Tibial artery (tissue), 4 donors: ENCODE results near the gene RABGAP1.
A peak's percentile ranks its signal among the peaks of the same experiment; 100 is the strongest.

ENCODE experiments used
- DNase-seq, 2 donors: peaks; one replicate each; pipeline ENCODE4 v3.0.0-alpha.2; 2019
- H3K27ac ChIP-seq, 2 donors: fragments of 200-600 bp; sonication (generic) in 1 of 2; 1 replicate in 1 of 2; 2 replicates in 1 of 2; pipeline ENCODE4 v1.5.1; 2018 to 2019; ENCODE audit warnings: mild to moderate bottlenecking in 1 of 2
- H3K27me3 ChIP-seq, 2 donors: fragments of 200-600 bp; sonication (generic) in 1 of 2; one replicate each; pipeline versions ENCODE4 v1.5.1 to v1.6.0; 2016 to 2019
- H3K36me3 ChIP-seq, 3 donors: fragments of 200-600 bp; sonication (generic) in 2 of 3; one replicate each; pipeline ENCODE4 v1.5.1; 2016 to 2019; ENCODE audit warnings: mild to moderate bottlenecking in 2 of 3
- H3K4me1 ChIP-seq, 4 donors: fragments of 200-600 bp; sonication (generic) in 2 of 4; 1 replicate in 3 of 4; 2 replicates in 1 of 4; pipeline ENCODE4 v1.5.1; 2016 to 2019
- H3K4me3 ChIP-seq, 2 donors: fragments of 200-600 bp; sonication (generic) in 1 of 2; 1 replicate in 1 of 2; 2 replicates in 1 of 2; pipeline ENCODE4 v1.5.1; 2018 to 2019; ENCODE audit warnings: mild to moderate bottlenecking in 2 of 2
- H3K9me3 ChIP-seq, 3 donors: fragments of 200-600 bp; sonication (generic) in 1 of 3; one replicate each; pipeline ENCODE4 v1.5.1; 2016 to 2019
- CTCF ChIP-seq, 2 experiments: fragments of 200-600 bp in 1 of 2; fragments of 450-650 bp in 1 of 2; IDR thresholded peaks; one replicate each; pipeline ENCODE4 v1.5.1; 2017 to 2019; ENCODE audit warnings: antibody characterized with exemption in 2 of 2, mild to moderate bottlenecking in 1 of 2, moderate library complexity in 1 of 2
- intact Hi-C: fragments of 100-400 bp; cut with DNase I; formaldehyde crosslinking; loops from one replicate; pipeline ENCODE4 v1.15.0; 2023; ENCODE audit warnings: low total_unique reads

Gene RABGAP1

GRCh38 chr9:122912671-122912963, 28.2 kb upstream of the RABGAP1 start:
- H3K27me3 ChIP-seq: no peaks in the 10 kb centered on the region
- H3K27ac ChIP-seq: peak overlapping the region; percentile 70 to 73
- intact Hi-C loops: no loop called here
- H3K9me3 ChIP-seq: no peaks in the 10 kb centered on the region
- H3K4me1 ChIP-seq: peaks cover 0 to 17% (median 16%) of the 10 kb centered on the region in 4 donors
- DNase-seq: no peak
- no peak for TF ChIP-seq CTCF (IDR thresholded peaks at IDR 0.05)
- peaks cover 12 to 22% (median 18%) of the 10 kb centered on the region in 3 donors for H3K36me3 ChIP-seq
- H3K4me3 ChIP-seq: peak overlapping the region; percentile 60 to 76

GRCh38 chr9:122912964-122913673, 27.7 kb upstream of the RABGAP1 start, which contains the start of gene ZBTB6:
TSS of gene ZBTB6 (minus strand) at chr9:122913323. CDS start at chr9:122912072, 1,251 bp downstream.
- Histone ChIP-seq H3K27me3 (no peaks in the 10 kb centered on the region), H3K9me3 (no peaks in the 10 kb centered on the region), H3K4me3 (peak within 1 kb of the TSS; percentile 60 to 76), H3K36me3 (peaks cover 12 to 22% (median 18%) of the 10 kb centered on the region in 3 donors), H3K4me1 (peaks cover 0 to 17% (median 16%) of the 10 kb centered on the region in 4 donors), H3K27ac (peak within 1 kb of the TSS; percentile 70 to 73)
- no peak for TF ChIP-seq CTCF (IDR thresholded peaks at IDR 0.05)
- peak; percentile 69 to 83 for DNase-seq
- intact Hi-C loops: no loop called here

- TF ChIP-seq CTCF (IDR thresholded peaks at IDR 0.05): no peak
- peaks cover 0 to 29% (median 18%) of the 10 kb centered on the region in 3 donors for H3K36me3 ChIP-seq
- no peaks in the 10 kb centered on the region for H3K27me3 ChIP-seq
- no peak overlapping the region for H3K4me3 ChIP-seq
- intact Hi-C loops: no loop called here
- H3K4me1 ChIP-seq: peaks cover 0 to 6% (median 5%) of the 10 kb centered on the region in 4 donors
- no peaks in the 10 kb centered on the region for H3K9me3 ChIP-seq
- H3K27ac ChIP-seq: no peak overlapping the region
- no peak for DNase-seq
These were observed 22.5 kb upstream of the RABGAP1 start for GRCh38 chr9:122918310-122918709.

- no peak for DNase-seq
- Histone ChIP-seq H3K4me3 (no peak overlapping the region), H3K9me3 (no peaks in the 10 kb centered on the region), H3K36me3 (peaks cover 0 to 29% (median 18%) of the 10 kb centered on the region in 3 donors), H3K27me3 (no peaks in the 10 kb centered on the region), H3K4me1 (no peaks in the 10 kb centered on the region), H3K27ac (no peak overlapping the region)
- intact Hi-C loops: no loop called here
- no peak for TF ChIP-seq CTCF (IDR thresholded peaks at IDR 0.05)
These were observed 18.1 kb upstream of the RABGAP1 start for GRCh38 chr9:122922713-122923112.

- Histone ChIP-seq H3K4me3 (no peak overlapping the region), H3K9me3 (no peaks in the 10 kb centered on the region), H3K27ac (no peak overlapping the region), H3K36me3 (peaks cover 0 to 21% (median 13%) of the 10 kb centered on the region in 3 donors), H3K27me3 (no peaks in the 10 kb centered on the region), H3K4me1 (no peaks in the 10 kb centered on the region)
- TF ChIP-seq CTCF (IDR thresholded peaks at IDR 0.05): no peak
- intact Hi-C loops: no loop called here
- DNase-seq: no peak
These were observed 16.9 kb upstream of the RABGAP1 start for GRCh38 chr9:122923947-122924346.
